ENCODE data around the gene ZMYND8.

DNA sequence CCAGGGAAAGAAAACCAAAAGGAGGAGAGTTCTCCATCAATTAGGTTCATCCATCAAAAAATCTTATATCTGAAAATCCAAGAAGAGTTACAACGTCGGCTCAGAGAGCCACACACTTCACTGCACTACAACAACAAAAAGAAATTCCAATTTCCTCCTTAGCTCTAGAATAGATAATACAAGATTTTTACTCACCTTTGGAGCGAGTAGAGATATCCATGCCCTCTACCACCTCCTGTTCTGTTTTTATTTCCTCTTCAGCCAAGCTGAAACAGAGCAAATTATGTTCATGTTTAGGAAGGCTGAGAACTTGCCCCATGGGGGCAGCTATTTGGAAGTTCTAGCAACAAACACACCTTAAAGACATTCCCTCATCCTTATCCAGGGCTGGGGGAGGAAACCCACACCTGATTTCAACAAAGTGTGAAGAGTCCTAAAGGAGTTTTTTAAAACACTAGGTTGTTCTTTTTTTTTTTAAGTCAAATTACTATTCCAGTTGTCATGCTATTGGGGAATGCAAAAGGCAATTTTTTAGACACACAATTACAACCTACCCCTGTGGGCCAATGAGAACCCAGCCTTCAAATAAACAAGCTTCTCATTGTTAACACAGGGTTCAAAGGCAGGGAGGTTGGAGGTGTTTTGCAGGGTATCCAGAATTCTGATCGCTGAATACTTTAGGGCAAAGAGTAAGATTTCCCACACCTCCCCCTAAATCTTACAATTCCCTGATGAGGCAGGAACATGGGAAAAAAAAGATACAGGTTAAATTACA is 8.7 kb downstream of the ZMYND8 start:
- no peak for TF ChIP-seq GATA2 (IDR thresholded peaks at IDR 0.05; ENCODE audit: low read depth, low read length)
- TF ChIP-seq GATA3 (IDR thresholded peaks at IDR 0.05; ENCODE audit: low read depth, low read length) = no peak

Data from SH-SY5Y (cell line).